Activated CD8-positive, alpha-beta T cell treated with anti-CD3 and anti-CD28 coated beads for 36 hours (primary cell): ENCODE results near the gene OR8A1. TPM values are rescaled to one million over a fixed set of nuclear protein-coding genes. Genes with fewer than 3 reads are reported as not detected.

ENCODE experiments used
- ATAC-seq: fragments of 200-7000 bp; cut with Tn5 transposase; one replicate; pipeline ENCODE4 v1.10.0; 2021; ENCODE audit warnings: mild to moderate bottlenecking, moderate library complexity
- CTCF ChIA-PET: fragments of 350-600 bp; sonication (Branson Sonifier 250); formaldehyde crosslinking; loops from one replicate; lab custom pipeline; 2021; ENCODE audit warnings: antibody characterized with exemption; lab: Charles Lee
- POLR2A ChIA-PET: fragments of 350-600 bp; sonication (Branson Sonifier 250); formaldehyde crosslinking; loops from one replicate; lab custom pipeline; 2021; ENCODE audit warnings: antibody characterized with exemption; lab: Charles Lee
- DNase-seq: peaks from one replicate; pipeline ENCODE4 v3.0.0-alpha.2; 2020
- H3K27ac Mint-ChIP-seq: one replicate; pipeline ENCODE4 v1.8.0; 2021; ENCODE audit warnings: mild to moderate bottlenecking, mixed read lengths
- H3K27me3 Mint-ChIP-seq: one replicate; pipeline ENCODE4 v1.8.0; 2021; ENCODE audit warnings: mixed read lengths
- H3K36me3 Mint-ChIP-seq: one replicate; pipeline ENCODE4 v1.8.0; 2021; ENCODE audit warnings: low read depth, mixed read lengths
- H3K4me1 Mint-ChIP-seq: one replicate; pipeline ENCODE4 v1.8.0; 2021; ENCODE audit warnings: low read depth, mixed read lengths
- H3K4me3 Mint-ChIP-seq: one replicate; pipeline ENCODE4 v1.8.0; 2021; ENCODE audit warnings: mild to moderate bottlenecking, moderate library complexity, mixed read lengths
- H3K9me3 Mint-ChIP-seq: one replicate; pipeline ENCODE4 v1.8.0; 2021; ENCODE audit warnings: mixed read lengths
- intact Hi-C: fragments of 100-400 bp; cut with micrococcal nuclease; formaldehyde crosslinking; loops from one replicate; pipeline ENCODE4 v1.10.0; 2022
- total RNA-seq, 2 experiments: library from RNA; stranded (reverse); gene quantifications; one replicate each; pipeline ENCODE4 v1.2.3, GENCODE V29; 2021
- TF ChIP-seq, protein P1 (sequence below): fragments of 200-600 bp; IDR thresholded peaks from one replicate; pipeline ENCODE4 v1.8.0; 2022; ENCODE audit warnings: antibody characterized with exemption, mild to moderate bottlenecking

Gene OR8A1
- total RNA-seq, 2 experiments from 2014 or later, result not detected

DNA sequence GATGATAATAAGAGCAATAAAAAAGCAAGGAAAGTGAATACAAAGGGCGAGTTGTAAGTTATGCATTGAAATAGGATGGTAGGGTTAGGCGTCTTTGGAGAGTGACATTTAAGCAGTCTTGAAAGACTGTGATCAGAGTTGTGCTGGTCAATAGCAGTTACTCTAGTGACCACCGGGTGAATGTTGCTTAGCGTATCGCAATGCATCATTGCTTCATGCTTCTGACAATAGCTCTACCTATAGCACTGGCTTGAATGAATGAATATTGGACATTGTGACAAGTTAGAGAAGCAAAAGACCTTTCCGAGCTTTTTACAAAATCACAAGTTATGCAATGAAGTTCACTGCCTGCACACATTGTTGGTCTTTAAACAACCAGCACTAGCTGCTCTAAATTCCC, 18.6 kb upstream of the OR8A1 start:
- peaks cover 9% of the 10 kb centered on the region for H3K27me3 Mint-ChIP-seq
- no peaks in the 10 kb centered on the region for H3K36me3 Mint-ChIP-seq
- no peaks in the 10 kb centered on the region for H3K4me1 Mint-ChIP-seq
- ChIA-PET CTCF (interaction anchor here (1.3 to 1.5 kb wide), 2 partner anchors 12 to 135 kb away, joined by 3 to 4 read pairs; no protein-coding TSS in a partner anchor), POLR2A (no interaction called here)
- intact Hi-C loops, result no loop called here
- no peak overlapping the region for H3K4me3 Mint-ChIP-seq
- H3K27ac Mint-ChIP-seq, result no peak overlapping the region
- TF ChIP-seq, protein P1, sequence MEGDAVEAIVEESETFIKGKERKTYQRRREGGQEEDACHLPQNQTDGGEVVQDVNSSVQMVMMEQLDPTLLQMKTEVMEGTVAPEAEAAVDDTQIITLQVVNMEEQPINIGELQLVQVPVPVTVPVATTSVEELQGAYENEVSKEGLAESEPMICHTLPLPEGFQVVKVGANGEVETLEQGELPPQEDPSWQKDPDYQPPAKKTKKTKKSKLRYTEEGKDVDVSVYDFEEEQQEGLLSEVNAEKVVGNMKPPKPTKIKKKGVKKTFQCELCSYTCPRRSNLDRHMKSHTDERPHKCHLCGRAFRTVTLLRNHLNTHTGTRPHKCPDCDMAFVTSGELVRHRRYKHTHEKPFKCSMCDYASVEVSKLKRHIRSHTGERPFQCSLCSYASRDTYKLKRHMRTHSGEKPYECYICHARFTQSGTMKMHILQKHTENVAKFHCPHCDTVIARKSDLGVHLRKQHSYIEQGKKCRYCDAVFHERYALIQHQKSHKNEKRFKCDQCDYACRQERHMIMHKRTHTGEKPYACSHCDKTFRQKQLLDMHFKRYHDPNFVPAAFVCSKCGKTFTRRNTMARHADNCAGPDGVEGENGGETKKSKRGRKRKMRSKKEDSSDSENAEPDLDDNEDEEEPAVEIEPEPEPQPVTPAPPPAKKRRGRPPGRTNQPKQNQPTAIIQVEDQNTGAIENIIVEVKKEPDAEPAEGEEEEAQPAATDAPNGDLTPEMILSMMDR, result no peak
- no peak for DNase-seq
- H3K9me3 Mint-ChIP-seq, result peaks cover 2% of the 10 kb centered on the region
- ATAC-seq, result no peak

DNA sequence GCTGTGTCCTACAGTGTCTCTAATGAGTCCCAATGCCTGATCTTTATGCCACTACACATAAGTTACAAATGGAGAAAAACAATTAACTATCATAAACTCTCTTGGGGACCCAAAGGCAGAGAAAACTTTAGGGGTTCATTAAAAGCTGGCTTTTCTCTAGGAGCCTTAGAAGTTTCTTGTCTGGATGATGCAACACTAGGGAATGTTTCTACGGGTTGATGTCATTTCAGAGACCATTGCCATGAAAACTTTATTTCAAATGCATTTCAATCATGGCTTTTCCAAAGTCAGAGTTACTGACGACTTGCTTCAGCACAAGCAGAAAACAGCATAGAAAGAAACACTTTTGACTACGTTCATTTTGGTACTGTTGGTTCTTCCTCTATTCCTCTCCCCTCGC, 17.8 kb upstream of the OR8A1 start:
- Mint-ChIP-seq H3K9me3 (peaks cover 2% of the 10 kb centered on the region), H3K4me1 (no peaks in the 10 kb centered on the region), H3K4me3 (no peak overlapping the region), H3K27ac (no peak overlapping the region), H3K36me3 (no peaks in the 10 kb centered on the region), H3K27me3 (peaks cover 9% of the 10 kb centered on the region)
- CTCF ChIA-PET, result interaction anchor here (1.3 to 1.5 kb wide), 2 partner anchors 13 to 136 kb away, joined by 3 to 4 read pairs; no protein-coding TSS in a partner anchor
- intact Hi-C loops, result no loop called here
- DNase-seq (no peak), ATAC-seq (no peak)
- POLR2A ChIA-PET, result no interaction called here
- TF ChIP-seq, protein P1, result no peak

DNA sequence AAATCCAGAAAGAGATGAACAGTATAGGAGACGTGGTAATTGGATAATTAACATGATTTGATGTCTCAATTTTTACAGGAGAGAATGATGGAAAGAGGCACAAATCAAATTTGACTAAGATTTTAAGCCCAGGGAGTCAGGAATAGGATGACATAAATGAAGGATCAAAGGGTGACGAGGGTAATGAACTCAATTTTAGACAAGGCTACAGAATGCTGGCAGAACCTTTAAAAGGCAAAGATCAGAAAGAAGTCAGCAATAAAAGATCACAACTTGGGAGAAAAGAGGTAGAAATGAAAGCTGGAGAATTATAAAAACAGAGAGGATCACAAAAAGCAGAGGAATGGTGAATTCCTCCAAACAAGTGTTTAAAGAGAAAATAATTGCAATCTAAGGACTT, 13.0 kb upstream of the OR8A1 start:
- CTCF ChIA-PET, result no interaction called here
- no peak for ATAC-seq

DNA sequence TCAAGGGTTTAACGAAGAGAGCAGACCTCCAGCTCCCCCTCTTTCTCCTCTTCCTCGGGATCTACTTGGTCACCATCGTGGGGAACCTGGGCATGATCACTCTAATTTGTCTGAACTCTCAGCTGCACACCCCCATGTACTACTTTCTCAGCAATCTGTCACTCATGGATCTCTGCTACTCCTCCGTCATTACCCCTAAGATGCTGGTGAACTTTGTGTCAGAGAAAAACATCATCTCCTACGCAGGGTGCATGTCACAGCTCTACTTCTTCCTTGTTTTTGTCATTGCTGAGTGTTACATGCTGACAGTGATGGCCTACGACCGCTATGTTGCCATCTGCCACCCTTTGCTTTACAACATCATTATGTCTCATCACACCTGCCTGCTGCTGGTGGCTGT, 363 bp downstream of the OR8A1 start:
- Mint-ChIP-seq H3K4me3 (no peak overlapping the region), H3K9me3 (no peaks in the 10 kb centered on the region), H3K27me3 (peaks cover 19% of the 10 kb centered on the region), H3K27ac (no peak overlapping the region), H3K36me3 (no peaks in the 10 kb centered on the region), H3K4me1 (no peaks in the 10 kb centered on the region)
- POLR2A ChIA-PET, result no interaction called here
- CTCF ChIA-PET, result interaction anchor here (1.3 kb wide), 2 partner anchors 14 to 167 kb away, joined by 3 to 4 read pairs; no protein-coding TSS in a partner anchor
- intact Hi-C loops, result no loop called here
- ATAC-seq (no peak), DNase-seq (no peak)
- TF ChIP-seq, protein P1, result no peak

More for the DNA sequence above, 13.0 kb upstream of the OR8A1 start:
- no peaks in the 10 kb centered on the region for H3K36me3 Mint-ChIP-seq
- no peak for DNase-seq
- no peak overlapping the region for H3K4me3 Mint-ChIP-seq
- H3K4me1 Mint-ChIP-seq, result no peaks in the 10 kb centered on the region
- no peak overlapping the region for H3K27ac Mint-ChIP-seq
- no peaks in the 10 kb centered on the region for H3K9me3 Mint-ChIP-seq
- TF ChIP-seq, protein P1, result no peak
- POLR2A ChIA-PET, result no interaction called here
- H3K27me3 Mint-ChIP-seq, result peaks cover 9% of the 10 kb centered on the region
- intact Hi-C loops, result no loop called here

DNA sequence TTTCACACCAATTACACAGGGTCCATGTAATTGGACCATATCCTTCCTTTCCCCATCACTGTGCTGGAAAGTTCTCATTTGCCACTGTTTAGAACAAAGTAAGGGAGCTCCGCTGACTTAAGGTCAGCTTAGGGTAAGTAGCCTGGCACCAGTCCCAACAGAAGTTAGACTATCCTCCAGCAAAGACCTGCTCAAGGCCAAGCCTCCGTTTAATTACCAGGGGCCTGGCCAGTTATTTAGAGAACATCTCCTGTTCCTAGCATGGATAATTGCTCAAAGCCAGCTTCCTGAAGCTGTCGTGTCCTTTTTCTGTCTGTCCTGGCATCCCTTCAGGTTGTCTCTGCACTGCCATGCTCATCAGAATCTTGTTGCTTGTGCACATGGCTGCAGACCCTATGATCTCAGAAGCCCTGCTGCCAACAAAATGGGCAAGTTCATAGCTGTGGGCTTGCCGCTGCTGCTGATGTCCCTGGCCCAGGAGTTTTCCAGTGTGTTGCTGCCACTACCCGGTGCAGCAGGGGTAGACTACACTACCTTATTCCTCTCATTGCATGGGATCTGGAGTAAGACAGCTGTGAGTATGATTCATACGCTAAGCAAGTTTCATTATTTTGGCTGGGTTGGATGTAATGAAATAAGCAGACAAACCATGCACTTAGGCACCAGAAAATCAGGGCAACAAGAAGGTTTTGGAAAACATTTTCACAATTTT, 8.1 kb downstream of the OR8A1 start:
- DNase-seq (no peak), ATAC-seq (no peak)
- H3K4me3 Mint-ChIP-seq, result no peak overlapping the region
- peaks cover 4% of the 10 kb centered on the region for H3K27me3 Mint-ChIP-seq
- H3K27ac Mint-ChIP-seq, result no peak overlapping the region
- intact Hi-C loops, result no loop called here
- H3K9me3 Mint-ChIP-seq, result no peaks in the 10 kb centered on the region
- CTCF ChIA-PET, result no interaction called here
- POLR2A ChIA-PET, result no interaction called here
- no peaks in the 10 kb centered on the region for H3K36me3 Mint-ChIP-seq
- H3K4me1 Mint-ChIP-seq, result no peaks in the 10 kb centered on the region
- TF ChIP-seq, protein P1, result no peak
